GM18505 (cell line): ENCODE measurements around the gene PCSK2.

Experiments used
- ATAC-seq: cut with Tn5 transposase; IDR thresholded peaks from one replicate; pipeline ENCODE4 v1.9.1; 2021; ENCODE audit not compliant: unreplicated experiment
- POLR2A ChIP-seq: IDR thresholded peaks from 4 replicates; pipeline ENCODE4 v1.6.1; 2011; ENCODE audit warnings: borderline replicate concordance; ENCODE audit not compliant: insufficient read depth, insufficient read length; ENCODE audit errors: extremely low read depth

PCSK2 gene

DNA sequence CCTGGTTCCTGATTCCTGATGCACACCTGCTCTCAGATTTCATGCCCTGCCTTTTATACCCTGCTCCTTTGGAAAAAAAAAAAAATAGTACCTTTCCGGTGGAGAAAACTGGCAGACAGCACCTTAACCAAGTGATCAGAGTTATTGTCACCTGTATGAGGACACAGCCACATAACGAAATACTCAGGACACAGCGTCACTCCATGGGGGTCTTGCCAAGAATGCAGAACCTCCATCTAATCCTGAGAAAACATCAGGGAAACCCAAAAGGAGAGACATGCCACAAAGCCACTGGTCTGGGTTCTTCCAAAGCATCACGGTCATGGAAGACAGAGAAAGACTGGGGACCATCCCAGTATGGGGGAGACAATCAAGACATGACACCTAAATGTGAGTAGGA lies 275.3 kb downstream of the PCSK2 start:
- TF ChIP-seq POLR2A, result no peak
- ATAC-seq, result no peak

GRCh38 chr20:17503301-17504065 lies 276.6 kb downstream of the PCSK2 start:
- ATAC-seq, result no peak
- TF ChIP-seq POLR2A, result no peak

DNA sequence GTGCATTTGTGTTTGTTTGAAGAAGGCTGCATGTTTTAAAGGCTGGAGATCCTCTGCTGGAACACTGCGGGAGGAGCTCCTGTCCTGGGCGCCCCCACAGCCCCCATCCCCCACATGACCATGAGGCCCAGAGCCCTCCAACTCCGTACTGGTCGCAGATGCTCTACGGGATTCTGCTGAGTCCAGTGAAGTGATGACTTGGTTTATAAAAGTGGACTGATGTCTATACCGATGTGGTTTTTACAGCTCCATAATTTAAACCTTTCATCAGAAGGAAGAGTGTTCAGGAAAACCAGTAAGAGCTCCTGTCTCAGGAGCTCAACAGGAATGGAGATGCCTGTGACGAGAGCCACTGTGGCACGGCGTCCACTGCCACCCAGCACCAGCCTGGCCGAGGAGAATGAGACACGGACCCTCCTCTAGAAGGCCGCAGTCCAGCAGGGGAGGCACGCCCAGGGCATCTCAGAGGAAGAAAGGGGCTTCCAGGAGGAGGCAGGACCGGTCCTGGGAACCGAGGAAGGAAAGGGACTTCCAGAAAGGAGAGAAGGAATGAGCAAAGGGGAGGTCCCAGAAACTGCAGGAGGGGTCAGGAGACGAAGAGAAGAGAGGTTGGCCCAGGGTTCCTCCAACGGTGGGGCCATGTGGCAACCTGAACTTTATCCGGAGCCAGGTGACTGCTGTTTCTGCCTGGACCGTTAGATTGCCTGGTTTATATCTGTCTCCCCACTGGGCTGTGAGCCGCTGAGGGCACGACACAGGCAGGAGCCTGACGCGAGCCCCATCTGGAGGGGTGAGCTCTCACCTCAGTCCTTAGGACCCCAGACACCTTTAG lies 277.4 kb downstream of the PCSK2 start:
- TF ChIP-seq POLR2A, result no peak
- ATAC-seq, result peak; percentile 7

DNA sequence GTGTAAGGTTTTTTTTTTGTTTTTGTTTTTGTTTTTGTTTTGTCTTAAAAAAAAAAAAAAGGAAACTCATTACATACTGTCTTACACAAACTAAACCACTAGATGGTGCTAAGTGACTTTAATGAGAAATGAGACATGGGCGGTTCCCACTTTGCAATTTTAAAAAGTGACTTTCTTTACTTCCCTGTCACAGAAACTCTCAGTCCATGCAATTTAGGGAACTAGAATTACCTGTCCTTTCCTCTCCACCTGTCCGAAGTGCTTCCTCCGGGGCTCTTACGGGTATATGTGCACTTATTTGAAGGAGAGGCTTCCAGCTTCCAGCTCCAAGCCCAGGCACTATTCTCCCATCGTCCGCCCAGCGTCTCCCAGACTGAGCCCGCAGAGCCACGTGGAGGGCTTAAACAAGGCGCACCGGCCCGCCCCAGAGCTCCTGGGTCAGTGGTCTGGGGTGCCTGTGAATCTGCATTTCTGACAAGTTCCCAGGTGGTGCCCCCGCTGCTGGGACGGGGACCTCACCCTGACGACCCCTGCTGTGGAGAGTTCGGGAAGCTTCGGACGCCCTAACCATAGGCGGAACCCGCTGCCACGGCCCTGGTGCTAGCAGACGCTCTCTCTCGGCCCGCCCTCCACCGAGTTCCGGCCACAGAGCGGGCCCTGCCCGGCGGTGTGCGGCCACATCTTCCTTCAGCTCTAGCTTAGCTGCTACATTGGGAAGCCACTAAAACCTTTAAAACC lies 278.2 kb downstream of the PCSK2 start:
- ATAC-seq, result peak; percentile 70
- no peak for TF ChIP-seq POLR2A

GRCh38 chr20:17505636-17506517 lies 279.0 kb downstream of the PCSK2 start:
- peak; percentile 15 for ATAC-seq
- no peak for TF ChIP-seq POLR2A

- no peak for ATAC-seq
- no peak for TF ChIP-seq POLR2A
These were observed 280.2 kb downstream of the PCSK2 start for GRCh38 chr20:17507032-17507431.

DNA sequence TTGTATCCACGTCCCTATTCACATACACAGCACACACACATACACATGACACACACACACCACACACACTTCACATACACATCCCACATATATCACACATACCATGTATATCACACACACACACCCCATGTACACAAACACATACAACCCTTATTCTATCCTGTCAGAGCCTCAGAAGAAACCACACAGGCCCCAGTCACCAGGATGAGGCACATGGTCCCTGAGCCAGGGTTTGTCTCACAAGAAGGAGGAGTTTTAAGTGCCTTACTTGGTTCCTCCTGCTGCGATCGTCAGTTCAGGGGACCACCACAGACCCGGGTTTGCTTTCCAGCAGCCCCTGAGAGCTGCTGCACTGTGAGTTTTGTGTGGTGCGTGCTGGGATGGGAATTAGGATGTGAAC lies 280.7 kb downstream of the PCSK2 start:
- no peak for ATAC-seq
- no peak for TF ChIP-seq POLR2A

GRCh38 chr20:17508756-17509155 lies 281.9 kb downstream of the PCSK2 start:
- TF ChIP-seq POLR2A, result no peak
- no peak for ATAC-seq

GRCh38 chr20:17510548-17510947 lies 283.7 kb downstream of the PCSK2 start:
- no peak for TF ChIP-seq POLR2A
- ATAC-seq, result no peak

GRCh38 chr20:17511401-17511800 lies 284.6 kb downstream of the PCSK2 start:
- TF ChIP-seq POLR2A, result no peak
- no peak for ATAC-seq

- TF ChIP-seq POLR2A, result no peak
- ATAC-seq, result no peak
These were observed 287.1 kb downstream of the PCSK2 start for GRCh38 chr20:17513939-17514338.

GRCh38 chr20:17515053-17515452 lies 288.2 kb downstream of the PCSK2 start:
- no peak for TF ChIP-seq POLR2A
- no peak for ATAC-seq

DNA sequence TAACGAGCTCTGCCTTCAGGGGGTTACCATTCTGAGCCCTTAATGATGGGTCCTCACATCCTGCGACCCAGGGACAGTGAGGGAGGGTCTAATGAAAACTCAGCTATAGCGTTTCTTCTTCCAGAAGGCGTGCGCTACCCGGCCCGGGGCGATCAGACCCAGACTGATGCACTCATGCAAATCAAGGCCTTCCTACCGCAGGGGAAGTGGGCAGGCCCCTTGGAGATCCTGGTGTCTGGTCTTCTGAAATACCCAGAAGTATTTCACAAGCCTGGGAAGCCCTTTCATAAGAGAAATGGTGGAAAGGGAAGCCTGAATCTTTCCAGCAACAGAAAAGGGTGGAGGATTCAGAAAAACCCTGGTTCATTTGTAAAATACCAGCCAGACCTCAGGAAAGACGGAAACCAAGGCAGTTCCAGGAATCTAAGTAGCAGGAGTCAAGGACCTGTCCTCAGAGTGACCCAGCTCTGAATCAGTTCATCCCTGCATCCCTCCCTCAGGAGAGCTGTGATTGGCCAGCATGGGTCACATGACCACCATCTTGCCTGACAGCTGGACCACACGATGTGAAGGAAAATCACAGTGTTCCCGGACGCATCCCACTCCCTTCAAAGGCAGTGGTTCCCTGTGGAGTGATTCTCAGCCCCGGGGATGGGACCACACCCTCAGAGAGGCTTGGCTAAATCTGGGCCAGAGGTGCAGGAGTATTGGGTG lies 291.7 kb downstream of the PCSK2 start:
- ATAC-seq, result no peak
- no peak for TF ChIP-seq POLR2A
